Ectodermal cell (in vitro differentiated cells): ENCODE measurements around the gene PDE4A.

Experiments
- H3K27ac ChIP-seq: 2 replicates; pipeline ENCODE4 v1.7.0; 2013; ENCODE audit warnings: mild to moderate bottlenecking, low read depth, low read length; ENCODE audit not compliant: insufficient read depth, poor library complexity, severe bottlenecking
- H3K27me3 ChIP-seq: 2 replicates; pipeline ENCODE4 v1.7.0; 2013; ENCODE audit warnings: mild to moderate bottlenecking, low read length; ENCODE audit not compliant: insufficient read depth, control insufficient read depth, poor library complexity, severe bottlenecking
- H3K36me3 ChIP-seq: one replicate; pipeline ENCODE4 v1.7.0; 2013; ENCODE audit warnings: low read length; ENCODE audit not compliant: control insufficient read depth, insufficient read depth
- H3K4me1 ChIP-seq: one replicate; pipeline ENCODE4 v1.7.0; 2013; ENCODE audit warnings: low read length; ENCODE audit not compliant: control insufficient read depth, insufficient read depth
- H3K4me3 ChIP-seq: 2 replicates; pipeline ENCODE4 v1.7.0; 2013; ENCODE audit warnings: low read depth, low read length, control low read depth; ENCODE audit not compliant: insufficient read depth
- H3K9me3 ChIP-seq: 2 replicates; pipeline ENCODE4 v1.7.0; 2013; ENCODE audit warnings: mild to moderate bottlenecking, low read length, moderate library complexity; ENCODE audit not compliant: control insufficient read depth
- WGBS, 2 experiments: methylation state at CpG; one replicate each; pipeline ENCODE4 v1.1.7; 2013; ENCODE audit warnings: missing lambda C conversion rate in 2 of 2; 5-methylcytosine and 5-hydroxymethylcytosine counted together

Gene PDE4A

GRCh38 chr19:10416380-10417257 lies 3.7 kb upstream of the PDE4A start:
- peaks cover 72% of the 10 kb centered on the region for H3K27me3 ChIP-seq
- H3K27ac ChIP-seq: no peak overlapping the region
- H3K4me1 ChIP-seq: peaks cover 22% of the 10 kb centered on the region
- no peaks in the 10 kb centered on the region for H3K9me3 ChIP-seq
- peak overlapping the region; percentile 36 for H3K4me3 ChIP-seq
- H3K36me3 ChIP-seq: no peaks in the 10 kb centered on the region
- 6% methylated on average over 67 of the region's 67 CpGs for WGBS, 2 experiments

DNA sequence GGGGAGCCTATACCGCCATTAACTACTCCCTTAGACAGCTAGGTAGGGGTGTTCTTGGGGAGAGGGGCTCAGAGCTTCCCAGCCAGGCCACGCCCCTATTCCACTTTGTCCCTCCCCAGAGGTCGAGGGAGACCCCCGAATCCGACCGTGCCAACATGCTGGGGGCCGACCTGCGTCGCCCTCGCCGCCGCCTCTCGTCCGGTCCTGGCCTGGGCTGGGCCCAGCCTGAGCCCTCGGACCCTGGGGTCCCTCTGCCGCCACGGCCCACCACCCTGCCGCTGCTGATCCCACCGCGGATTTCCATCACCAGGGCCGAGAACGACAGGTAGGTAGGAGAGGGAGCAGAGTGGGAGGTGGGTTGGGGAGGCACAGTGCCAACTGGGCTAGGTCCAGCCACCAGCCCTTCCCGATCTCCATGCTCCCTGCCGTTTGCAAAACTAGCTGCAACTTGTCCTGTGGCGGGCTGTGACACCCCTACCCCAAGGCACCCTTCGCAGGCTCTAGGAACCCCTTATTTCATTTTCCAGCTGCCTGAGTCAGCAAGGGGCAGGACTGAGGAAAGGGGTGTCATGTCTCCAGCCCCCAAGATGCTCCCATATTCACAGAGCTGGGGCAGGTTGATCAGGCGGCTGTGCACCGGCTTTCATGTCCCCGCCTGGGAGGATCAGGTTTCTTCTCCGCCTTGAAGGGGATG lies 2.6 kb upstream of the PDE4A start:
- Histone ChIP-seq H3K4me3 (peak overlapping the region; percentile 57), H3K27ac (peak overlapping the region; percentile 57), H3K27me3 (peaks cover 83% of the 10 kb centered on the region)

DNA sequence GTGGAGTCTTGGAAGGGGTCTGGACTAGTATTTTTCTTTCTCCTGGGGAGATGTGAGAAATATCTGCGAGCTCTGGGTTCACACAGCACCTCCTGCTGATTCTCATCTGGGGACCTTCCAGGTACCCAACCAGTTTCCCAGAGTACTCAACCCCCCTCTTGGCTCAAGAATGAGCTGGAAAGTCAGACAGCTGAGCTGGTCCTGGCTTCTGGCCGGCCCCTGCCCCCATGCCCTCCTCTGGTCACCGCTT lies 2.2 kb upstream of the PDE4A start:
- H3K27me3 ChIP-seq: peaks cover 88% of the 10 kb centered on the region
- H3K4me1 ChIP-seq: peaks cover 22% of the 10 kb centered on the region
- no peaks in the 10 kb centered on the region for H3K36me3 ChIP-seq
- no peaks in the 10 kb centered on the region for H3K9me3 ChIP-seq
- H3K27ac ChIP-seq: peak overlapping the region; percentile 57
- peak overlapping the region; percentile 57 for H3K4me3 ChIP-seq
- 0 to 1% methylated on average over 3 of the region's 3 CpGs for WGBS, 2 experiments

More for the DNA sequence above, 2.6 kb upstream of the PDE4A start:
- H3K9me3 ChIP-seq: no peaks in the 10 kb centered on the region
- WGBS, 2 experiments: 16 to 18% methylated on average over 30 of the region's 30 CpGs
- no peaks in the 10 kb centered on the region for H3K36me3 ChIP-seq
- H3K4me1 ChIP-seq: peaks cover 22% of the 10 kb centered on the region

- H3K27me3 ChIP-seq: peaks cover 93% of the 10 kb centered on the region
- peaks cover 22% of the 10 kb centered on the region for H3K4me1 ChIP-seq
- peak overlapping the region; percentile 57 for H3K27ac ChIP-seq
- no peaks in the 10 kb centered on the region for H3K9me3 ChIP-seq
- H3K4me3 ChIP-seq: peak overlapping the region; percentile 57
- H3K36me3 ChIP-seq: no peaks in the 10 kb centered on the region
- WGBS, 2 experiments: 2 to 4% methylated on average over 32 of the region's 32 CpGs
These were observed 1.7 kb upstream of the PDE4A start for GRCh38 chr19:10418485-10419199.

DNA sequence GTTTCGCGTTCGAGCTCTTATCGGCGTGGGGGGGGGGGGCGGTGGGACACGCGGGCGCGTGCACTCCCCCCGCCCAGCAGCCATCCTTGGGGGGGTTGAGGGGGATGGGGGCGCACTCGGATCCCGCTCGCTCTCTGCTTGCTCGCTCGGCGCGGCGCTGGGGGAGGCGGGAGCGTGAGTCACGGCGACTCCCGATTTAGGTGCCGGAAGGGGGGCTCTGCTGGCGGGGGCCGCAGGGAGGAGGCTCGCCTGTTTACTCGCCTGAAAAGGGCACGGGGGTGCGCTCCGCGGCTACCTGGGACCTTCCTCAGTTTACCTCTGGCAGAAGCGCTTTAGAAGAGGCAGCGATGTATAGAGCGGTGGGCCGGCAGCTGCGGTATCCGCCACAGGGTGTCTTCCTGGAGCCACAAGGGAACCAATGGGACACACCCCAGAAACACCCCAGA lies 1.1 kb upstream of the PDE4A start:
- H3K27ac ChIP-seq: no peak overlapping the region
- H3K36me3 ChIP-seq: no peaks in the 10 kb centered on the region
- peaks cover 98% of the 10 kb centered on the region for H3K27me3 ChIP-seq
- peak overlapping the region; percentile 57 for H3K4me3 ChIP-seq
- H3K4me1 ChIP-seq: peaks cover 22% of the 10 kb centered on the region
- no peaks in the 10 kb centered on the region for H3K9me3 ChIP-seq
- 1% methylated on average over 39 of the region's 40 CpGs for WGBS, 2 experiments

GRCh38 chr19:10419646-10420443 lies 493 bp upstream of the PDE4A start:
- Histone ChIP-seq H3K27ac (no peak overlapping the region), H3K9me3 (no peaks in the 10 kb centered on the region), H3K4me3 (peak overlapping the region; percentile 57), H3K27me3 (peaks cover 98% of the 10 kb centered on the region), H3K4me1 (peaks cover 22% of the 10 kb centered on the region), H3K36me3 (no peaks in the 10 kb centered on the region)
- 0% methylated on average over 57 to 59 of the region's 61 CpGs for WGBS, 2 experiments

DNA sequence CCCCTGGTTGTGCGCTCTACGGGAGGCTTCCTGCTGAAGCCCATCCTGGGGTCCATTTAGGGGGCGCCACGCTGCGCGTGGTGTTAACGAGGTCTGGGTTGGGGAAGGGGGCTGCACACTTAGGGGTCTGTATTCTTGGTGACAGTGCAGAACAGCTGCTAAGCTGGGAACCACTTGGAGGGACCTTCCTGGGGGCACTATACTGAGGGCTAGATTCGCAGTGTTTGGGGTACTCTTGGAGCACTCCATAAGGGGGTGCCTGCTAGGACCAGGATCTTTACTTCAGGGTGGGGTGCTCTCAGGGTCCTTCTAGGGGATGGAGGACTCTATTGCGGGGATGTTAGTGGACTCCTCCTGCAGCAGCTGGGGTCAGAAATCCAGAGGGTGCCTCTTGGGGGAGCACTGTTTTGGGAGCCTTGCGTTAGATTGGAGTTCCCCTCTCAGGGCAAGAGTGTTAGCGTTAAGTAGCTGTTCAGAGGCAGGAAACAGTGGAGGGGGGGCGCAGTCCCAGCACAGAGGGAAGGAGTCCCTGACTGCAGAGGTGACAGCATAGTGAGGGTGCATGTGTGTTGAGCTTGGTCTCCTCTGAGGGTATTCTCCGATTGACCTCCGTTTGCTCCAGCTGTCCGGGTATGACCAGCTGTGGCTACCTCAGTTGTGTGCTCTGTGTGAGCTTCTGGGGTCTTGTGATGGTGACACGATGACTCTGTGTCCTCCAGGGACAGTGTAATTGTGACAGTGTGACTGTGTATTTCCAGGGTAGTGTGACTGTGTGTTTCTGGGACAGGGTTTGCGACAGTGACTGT lies 1.1 kb downstream of the PDE4A start:
- no peaks in the 10 kb centered on the region for H3K9me3 ChIP-seq
- no peaks in the 10 kb centered on the region for H3K36me3 ChIP-seq
- WGBS, 2 experiments: 29 to 35% methylated on average over 17 of the region's 17 CpGs
- no peak overlapping the region for H3K27ac ChIP-seq
- H3K27me3 ChIP-seq: peaks cover 98% of the 10 kb centered on the region
- no peak overlapping the region for H3K4me3 ChIP-seq
- peaks cover 22% of the 10 kb centered on the region for H3K4me1 ChIP-seq

GRCh38 chr19:10422046-10422461 lies 1.7 kb downstream of the PDE4A start:
- Histone ChIP-seq H3K27me3 (peaks cover 98% of the 10 kb centered on the region), H3K36me3 (no peaks in the 10 kb centered on the region), H3K27ac (no peak overlapping the region), H3K4me3 (no peak overlapping the region), H3K4me1 (peaks cover 22% of the 10 kb centered on the region), H3K9me3 (no peaks in the 10 kb centered on the region)
- WGBS, 2 experiments: 68 to 71% methylated on average over 4 of the region's 4 CpGs

- H3K36me3 ChIP-seq: no peaks in the 10 kb centered on the region
- no peaks in the 10 kb centered on the region for H3K9me3 ChIP-seq
- WGBS, 2 experiments: 88 to 93% methylated on average over 3 of the region's 3 CpGs
- no peak overlapping the region for H3K27ac ChIP-seq
- H3K4me1 ChIP-seq: peaks cover 15% of the 10 kb centered on the region
- no peak overlapping the region for H3K4me3 ChIP-seq
- peaks cover 98% of the 10 kb centered on the region for H3K27me3 ChIP-seq
These were observed 2.5 kb downstream of the PDE4A start for GRCh38 chr19:10422846-10423245.
